ENCODE data around the gene HDAC4. TPM values are rescaled to one million over a fixed set of nuclear protein-coding genes. Genes with fewer than 3 reads are reported as not detected.

Gene HDAC4
- polyA plus RNA-seq, 5 donors, result 7.9 to 11.8 (median 10.9) TPM

DNA sequence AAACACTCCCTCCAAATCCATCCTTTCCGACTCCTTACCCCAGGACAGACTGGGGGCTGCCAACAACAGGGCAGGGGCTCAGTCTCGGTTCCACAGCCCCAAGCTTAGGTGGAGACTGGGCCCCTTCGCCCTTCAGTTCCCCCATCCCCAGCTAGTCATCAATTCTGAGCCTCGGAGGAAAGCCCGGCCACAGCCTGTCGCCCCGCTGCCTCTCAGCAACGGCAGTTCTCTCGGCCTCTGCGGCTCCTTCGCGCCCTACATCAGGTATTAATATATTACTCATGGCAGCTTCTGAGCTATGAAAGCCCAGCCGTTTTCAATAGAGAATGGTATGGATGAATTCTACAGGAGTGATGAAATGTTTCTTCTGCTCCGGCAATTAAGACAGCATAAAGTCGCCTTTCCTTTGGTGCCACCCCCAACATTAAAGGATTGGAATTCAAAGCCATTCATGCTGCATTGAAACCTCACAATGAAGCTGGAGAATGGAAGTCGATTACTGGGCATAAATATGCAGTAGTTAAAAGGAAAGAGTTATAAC lies 2.8 kb downstream of the HDAC4 start:
- DNase-seq, result no peak

DNA sequence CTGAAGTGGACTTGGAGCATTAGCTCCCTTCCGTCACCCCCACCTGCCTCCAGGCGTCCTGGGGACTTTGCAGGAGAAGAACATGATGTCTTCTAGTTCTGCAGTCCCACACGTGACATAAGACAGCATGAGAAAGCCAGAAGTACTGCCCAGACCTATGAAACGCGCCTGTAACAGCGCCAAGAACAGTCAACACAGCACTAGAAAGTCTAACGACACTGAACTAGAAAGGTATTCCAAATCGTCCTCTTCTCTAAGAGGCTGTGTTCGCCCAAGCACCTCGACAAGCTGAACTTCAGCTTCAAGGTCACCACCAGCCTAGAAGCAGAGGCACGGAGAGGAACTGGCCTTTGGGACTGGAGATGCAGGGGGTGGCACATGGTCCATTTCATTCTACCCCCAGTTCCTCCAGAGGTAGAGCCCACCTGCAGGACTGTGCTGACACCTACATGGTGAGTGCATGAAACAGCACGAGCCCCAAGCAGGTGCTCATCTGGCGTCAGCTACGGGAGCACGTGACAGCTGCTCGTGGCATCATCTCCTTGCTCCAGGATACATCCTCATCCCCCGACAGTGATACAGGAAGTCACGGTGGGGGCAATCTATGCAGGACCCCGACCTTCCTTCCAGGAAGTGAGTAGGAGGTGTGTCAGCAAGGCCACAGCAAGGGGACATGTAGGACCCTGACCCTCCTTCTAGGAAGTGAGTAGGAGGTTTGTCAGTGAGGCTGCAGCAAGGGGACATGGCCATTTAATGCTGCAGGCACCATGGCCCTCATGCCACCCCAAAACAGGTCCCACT lies 3.7 kb downstream of the HDAC4 start:
- DNase-seq, result no peak

DNA sequence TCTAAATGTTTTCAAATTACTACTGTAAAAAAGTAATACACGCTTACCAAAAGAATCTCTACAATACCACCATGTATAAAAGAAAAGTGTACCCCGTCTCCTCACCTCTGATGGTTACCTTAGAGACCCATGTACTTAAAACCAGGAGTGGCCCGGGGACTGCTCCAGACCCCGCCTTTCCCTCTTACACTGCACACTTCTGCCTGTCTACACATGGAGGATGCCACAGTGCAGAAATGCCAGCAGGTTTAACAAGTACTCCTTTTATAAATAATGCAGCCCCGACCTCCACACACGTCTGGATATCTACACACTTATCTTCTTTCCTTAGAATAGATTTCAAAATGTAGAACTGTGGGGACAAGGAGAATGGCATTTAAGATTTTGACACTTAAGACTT lies 5.3 kb downstream of the HDAC4 start:
- no peak for DNase-seq

- DNase-seq, result no peak
Observed at GRCh38 chr2:239394978-239395377, 5.8 kb downstream of the HDAC4 start.

- no peak for DNase-seq
Observed at GRCh38 chr2:239394346-239394945, 6.4 kb downstream of the HDAC4 start.

DNA sequence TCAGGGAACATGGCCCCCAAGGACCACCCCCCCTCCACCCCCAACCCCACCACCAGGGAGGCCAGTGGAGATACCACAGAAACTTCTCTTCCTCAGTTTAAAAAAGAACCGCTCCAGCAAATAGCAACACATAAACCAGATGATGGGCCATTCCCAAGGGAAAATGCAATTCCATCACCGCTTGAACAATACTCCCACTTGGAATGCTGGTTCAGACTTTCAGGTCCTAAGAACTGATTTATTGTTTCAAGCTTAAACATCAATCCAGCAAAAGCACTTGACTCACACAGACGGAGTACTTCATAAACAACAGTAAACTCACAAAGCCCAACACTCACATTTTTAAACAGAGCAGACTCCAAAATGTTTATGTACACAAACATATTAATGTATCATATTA lies 6.9 kb downstream of the HDAC4 start:
- no peak for DNase-seq

- no peak for DNase-seq
Observed at GRCh38 chr2:239393388-239393940, 7.4 kb downstream of the HDAC4 start.

GRCh38 chr2:239392688-239393387 lies 8.0 kb downstream of the HDAC4 start:
- DNase-seq, result no peak

DNA sequence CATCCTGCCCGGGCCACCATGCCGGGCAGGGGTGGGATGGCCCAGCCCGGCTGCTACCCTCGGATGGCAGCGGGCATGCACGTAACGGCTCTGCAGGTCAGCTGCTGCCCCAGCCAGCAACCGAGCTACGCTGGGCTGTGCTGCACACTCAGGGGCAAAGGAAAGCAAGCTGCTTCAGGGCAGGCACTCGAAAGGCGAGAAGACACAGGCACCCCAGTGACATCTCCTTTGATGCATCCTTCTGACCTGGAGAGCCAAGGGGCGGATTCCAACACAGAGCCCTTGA lies 8.8 kb downstream of the HDAC4 start:
- DNase-seq, result no peak

- no peak for DNase-seq
Observed at GRCh38 chr2:239391286-239392071, 9.3 kb downstream of the HDAC4 start.

DNA sequence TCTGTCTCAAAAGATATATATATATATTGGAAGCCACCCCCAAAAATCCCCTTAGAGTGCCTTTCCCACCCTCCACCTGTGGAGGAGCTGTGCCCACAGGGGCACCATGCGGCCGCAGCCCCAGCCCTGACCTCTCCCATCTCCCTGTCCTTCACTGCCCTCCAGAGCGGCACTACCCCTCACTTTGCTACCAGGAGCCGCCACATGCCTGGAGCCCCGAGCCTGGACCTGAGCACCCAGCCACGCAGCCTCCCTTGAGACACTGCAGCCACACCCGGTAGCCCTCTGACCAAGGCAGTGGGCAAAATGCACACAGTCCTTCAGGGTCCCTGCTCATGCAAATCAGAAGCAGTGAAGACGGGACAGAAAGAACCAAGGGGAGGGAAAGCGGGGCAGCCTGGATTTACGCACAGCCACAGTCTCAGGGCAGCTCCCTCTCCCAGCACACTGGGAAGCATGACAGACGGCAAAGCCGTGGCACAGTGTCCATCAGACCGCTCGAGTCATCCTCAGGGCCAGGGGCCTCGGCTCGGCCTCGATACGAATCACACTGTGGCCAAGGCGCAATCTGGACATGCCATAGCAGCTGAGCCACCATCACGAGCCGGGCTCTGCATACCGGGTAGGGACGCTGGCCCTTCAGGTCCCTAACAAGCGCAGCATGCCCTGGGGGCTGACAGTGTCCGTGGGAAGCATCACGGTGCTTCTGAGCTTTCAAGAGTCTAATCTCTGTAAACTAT lies 10.1 kb downstream of the HDAC4 start:
- DNase-seq, result no peak

- DNase-seq, result no peak
Observed at GRCh38 chr2:239389414-239390329, 11.1 kb downstream of the HDAC4 start.

GRCh38 chr2:239388236-239389151 lies 12.3 kb downstream of the HDAC4 start:
- no peak for DNase-seq

- DNase-seq, result no peak
Observed at GRCh38 chr2:239387811-239388210, 13.0 kb downstream of the HDAC4 start.

DNA sequence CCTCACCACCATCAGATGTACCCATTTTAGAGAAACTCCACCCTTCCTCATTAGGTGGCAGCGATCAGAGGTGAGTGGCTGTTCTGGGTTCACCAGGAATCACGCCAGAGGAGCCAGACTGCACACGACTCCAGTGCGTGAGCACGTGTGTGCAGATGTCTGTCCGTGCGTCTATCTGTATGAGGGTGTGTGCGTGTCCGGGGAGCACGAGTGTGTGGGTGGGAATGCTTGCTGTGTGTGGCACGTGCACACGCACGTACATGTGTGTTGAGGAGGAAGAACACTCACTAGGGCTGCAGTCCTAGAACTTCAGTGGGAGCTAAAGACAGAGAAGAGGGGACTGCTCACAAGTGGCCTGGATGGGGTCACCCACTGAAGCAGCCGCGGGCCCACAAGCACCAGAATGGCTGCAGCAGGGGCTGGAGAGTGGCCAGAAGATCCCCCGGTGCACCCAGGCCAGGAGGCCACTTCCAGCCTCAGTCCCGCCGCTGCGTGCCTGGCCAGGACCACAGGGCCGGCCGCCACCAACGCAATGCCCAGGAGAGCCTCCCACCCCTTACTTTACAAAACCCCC lies 13.9 kb downstream of the HDAC4 start:
- no peak for DNase-seq

GRCh38 chr2:239386001-239386670 lies 14.7 kb downstream of the HDAC4 start:
- DNase-seq, result no peak

DNA sequence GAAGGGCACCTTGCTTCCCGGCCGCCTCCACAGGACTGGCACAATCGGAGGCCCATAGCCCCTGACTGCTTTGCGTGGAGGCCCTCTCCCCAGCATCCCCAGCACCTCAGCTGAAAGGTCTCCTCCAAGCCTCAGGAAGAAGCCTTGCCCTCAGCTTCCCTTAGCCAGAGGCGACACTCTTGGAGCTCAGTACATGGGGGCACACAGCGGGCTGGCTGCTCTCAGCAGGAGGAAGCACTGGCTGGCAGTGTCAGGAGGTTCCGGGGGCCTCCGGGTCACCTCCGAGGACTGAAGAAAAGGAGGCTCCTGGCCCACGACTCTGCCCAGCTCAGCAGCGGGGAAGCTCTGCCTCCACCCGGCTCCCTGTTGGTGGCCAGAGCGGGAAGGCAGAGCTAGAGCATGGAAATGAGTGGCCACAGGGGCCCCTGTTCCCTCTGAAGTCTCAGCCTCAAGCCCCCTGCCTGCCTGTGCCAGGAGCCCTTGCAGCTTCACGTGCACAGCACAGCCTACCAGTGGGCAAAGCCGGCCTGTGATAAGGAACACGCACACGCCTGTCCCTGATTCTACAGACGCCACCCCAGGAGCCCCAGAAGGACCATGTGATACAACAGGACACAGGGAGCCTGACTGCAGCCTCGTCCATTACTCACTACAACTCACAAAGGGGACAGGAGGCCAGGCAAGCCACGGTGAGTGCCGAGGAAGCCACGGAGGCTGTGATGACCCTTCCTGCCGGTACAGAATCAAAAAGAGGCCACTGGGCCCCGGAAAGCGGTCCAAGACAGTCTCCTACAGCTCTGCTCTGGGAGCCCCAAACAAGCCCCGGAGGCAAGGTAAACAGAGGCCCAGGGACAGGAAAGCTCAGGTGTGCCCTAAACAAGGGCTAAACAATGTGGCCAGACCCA lies 15.5 kb downstream of the HDAC4 start:
- no peak for DNase-seq

All from right lung (tissue), 5 donors.